HepG2 (cell line): ENCODE data around the gene ESYT3. TPM values are rescaled to one million over a fixed set of nuclear protein-coding genes. Genes with fewer than 3 reads are reported as not detected.
A peak's percentile ranks its signal among the peaks of the same experiment; 100 is the strongest.

Experiments
- DNMT1 ChIP-seq: sonication (generic); formaldehyde crosslinking; IDR thresholded peaks from 2 replicates; pipeline ENCODE4 v1.5.1; 2020; ENCODE audit warnings: mild to moderate bottlenecking, missing genetic modification reagents
- EED ChIP-seq: sonication (generic); formaldehyde crosslinking; IDR thresholded peaks from 2 replicates; pipeline ENCODE4 v1.5.0; 2020; ENCODE audit warnings: mild to moderate bottlenecking, missing genetic modification reagents
- ERF ChIP-seq: IDR thresholded peaks from 2 replicates; pipeline ENCODE4 v1.6.1; 2018; ENCODE audit warnings: missing biosample characterization, missing genetic modification reagents
- FOXJ3 ChIP-seq: sonication (generic); formaldehyde crosslinking; IDR thresholded peaks from 2 replicates; pipeline ENCODE4 v1.4.0; 2020; ENCODE audit warnings: missing genetic modification reagents, mild to moderate bottlenecking, borderline replicate concordance
- GATAD2A ChIP-seq: IDR thresholded peaks from 2 replicates; pipeline ENCODE4 v1.6.1; 2016
- KDM6A ChIP-seq: IDR thresholded peaks from 2 replicates; pipeline ENCODE4 v1.6.1; 2016; ENCODE audit warnings: low read depth
- MED8 ChIP-seq: sonication (generic); formaldehyde crosslinking; IDR thresholded peaks from 2 replicates; pipeline ENCODE4 v1.8.1; 2023; ENCODE audit warnings: mild to moderate bottlenecking, missing genetic modification reagents; ENCODE audit not compliant: insufficient replicate concordance
- NFIB ChIP-seq: sonication (generic); formaldehyde crosslinking; IDR thresholded peaks from 2 replicates; pipeline ENCODE4 v1.9.0; 2021; ENCODE audit warnings: missing genetic modification reagents, mild to moderate bottlenecking, borderline replicate concordance
- POLR2AphosphoS5 ChIP-seq: IDR thresholded peaks from 2 replicates; pipeline ENCODE4 v1.6.1; 2012; ENCODE audit warnings: low read depth, low read length
- SKIL ChIP-seq: sonication (generic); formaldehyde crosslinking; IDR thresholded peaks from 2 replicates; pipeline ENCODE4 v1.8.0; 2022; ENCODE audit warnings: missing genetic modification reagents, mild to moderate bottlenecking, moderate library complexity, borderline replicate concordance
- SMARCC2 ChIP-seq: fragments of 450-650 bp; IDR thresholded peaks from 2 replicates; pipeline ENCODE4 v1.6.1; 2017; ENCODE audit warnings: antibody characterized with exemption, mild to moderate bottlenecking
- SMYD3 ChIP-seq: sonication (generic); formaldehyde crosslinking; IDR thresholded peaks from 2 replicates; pipeline ENCODE4 v1.8.1; 2023; ENCODE audit warnings: mild to moderate bottlenecking, missing genetic modification reagents
- YEATS2 ChIP-seq: sonication (generic); formaldehyde crosslinking; IDR thresholded peaks from 2 replicates; pipeline ENCODE4 v1.4.0; 2020; ENCODE audit warnings: missing genetic modification reagents, borderline replicate concordance
- ZNF468 ChIP-seq: sonication (generic); formaldehyde crosslinking; IDR thresholded peaks from 2 replicates; pipeline ENCODE4 v1.8.0; 2022; ENCODE audit warnings: mild to moderate bottlenecking, moderate library complexity, missing genetic modification reagents
- ZNF484 ChIP-seq: sonication (generic); formaldehyde crosslinking; IDR thresholded peaks from 2 replicates; pipeline ENCODE4 v1.5.1; 2020; ENCODE audit warnings: mild to moderate bottlenecking, low read depth, missing genetic modification reagents, borderline replicate concordance
- ZNF580 ChIP-seq: IDR thresholded peaks from 2 replicates; pipeline ENCODE4 v1.6.1; 2016; ENCODE audit warnings: low read depth, borderline replicate concordance
- ZNF737 ChIP-seq: sonication (generic); formaldehyde crosslinking; IDR thresholded peaks from 2 replicates; pipeline ENCODE4 v1.5.0; 2020; ENCODE audit warnings: missing genetic modification reagents, mild to moderate bottlenecking, borderline replicate concordance
- ZNF792 ChIP-seq: IDR thresholded peaks from 2 replicates; pipeline ENCODE4 v1.6.1; 2016
- ZSCAN29 ChIP-seq: sonication (generic); formaldehyde crosslinking; conservative IDR thresholded peaks from 2 replicates; pipeline ENCODE4 v1.4.0; 2020; ENCODE audit warnings: mild to moderate bottlenecking, missing genetic modification reagents
- ZSCAN30 ChIP-seq: sonication (generic); formaldehyde crosslinking; IDR thresholded peaks from 2 replicates; pipeline ENCODE4 v1.5.0; 2020; ENCODE audit warnings: mild to moderate bottlenecking, missing genetic modification reagents
- polyA plus RNA-seq, 8 experiments: library from polyadenylated mRNA; depleted of rRNA in 3 of 8; stranded (reverse) in 7 of 8; unstranded in 1 of 8; fragments of >200 nt; fragmentation: Illumina TruSeq in 4 of 8; extraction: Trizol in 4 of 8; gene quantifications; 2 replicates each; pipeline versions ENCODE4 v1.2.1 to v1.2.3, GENCODE V29; 2011 to 2016; ENCODE audit warnings: low read depth in 4 of 8, missing spikeins in 1 of 8, mixed read lengths in 1 of 8; ENCODE audit not compliant: insufficient read depth in 1 of 8
- total RNA-seq, 5 experiments: library from RNA; depleted of rRNA; stranded (reverse); fragments of >200 nt; fragmentation: Illumina TruSeq; extraction: Trizol; gene quantifications; 2 replicates each; pipeline ENCODE4 v1.2.3, GENCODE V29; 2016; ENCODE audit warnings: low read depth in 1 of 5
- TF ChIP-seq, protein P1 (sequence below): IDR thresholded peaks from 2 replicates; pipeline ENCODE4 v1.6.1; 2016; ENCODE audit warnings: low read depth
- TF ChIP-seq, protein P2 (sequence below): sonication (generic); formaldehyde crosslinking; IDR thresholded peaks from 2 replicates; pipeline ENCODE4 v1.8.0; 2023; ENCODE audit warnings: mild to moderate bottlenecking, missing genetic modification reagents

The ESYT3 gene
- total and polyA plus RNA-seq, 2 of the 13 experiments (the other 11 are each of a cell fraction or from before 2014, with no cell fraction given): 1.5 to 4.1 TPM

DNA sequence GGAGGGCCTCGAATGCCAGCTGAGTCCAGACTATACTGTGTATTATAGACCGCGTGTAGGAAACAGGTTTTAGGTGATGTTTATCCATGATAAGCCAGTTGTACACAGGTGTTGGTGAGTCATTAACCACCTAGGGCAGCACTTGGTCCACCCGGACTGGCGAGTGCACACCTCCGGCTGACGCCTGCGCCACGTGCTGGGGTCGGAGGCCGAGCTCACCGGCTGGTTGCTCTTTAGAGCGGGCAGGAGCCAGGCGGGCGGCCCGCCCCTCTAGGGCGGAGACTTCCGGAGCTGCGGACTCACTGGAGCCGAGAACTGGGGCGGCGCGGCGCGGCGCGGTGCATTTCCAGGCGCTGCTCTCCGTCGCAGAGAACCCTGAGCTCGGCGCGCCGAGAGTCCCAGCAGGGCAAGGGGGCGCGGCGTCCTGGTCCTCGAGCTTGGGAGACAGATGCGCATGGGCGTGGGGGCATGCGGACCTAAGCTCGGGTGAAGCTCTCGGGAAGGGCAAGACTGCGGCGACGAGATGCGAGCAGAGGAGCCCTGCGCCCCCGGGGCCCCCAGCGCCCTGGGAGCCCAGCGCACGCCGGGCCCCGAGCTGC is at the start of gene ESYT3 (continued):
- TF ChIP-seq SMYD3 (CRISPR knock-in tag) (peak; percentile 97), POLR2AphosphoS5 (peak; percentile 38; the same call in 1 of the 2 replicates), ZNF468 (CRISPR knock-in tag) (no peak), GATAD2A (peak; percentile 55), ZNF737 (CRISPR knock-in tag) (no peak), DNMT1 (peak; percentile 61; the same call in 1 of the 2 replicates), NFIB (0 out of 2 replicates have a peak, but pooled peaks have one; percentile 82), MED8 (CRISPR knock-in tag) (peak; percentile 84), ZNF580 (CRISPR knock-in tag) (peak; percentile 97), ZNF792 (CRISPR knock-in tag) (peak; percentile 88; the same call in 1 of the 2 replicates), ZSCAN30 (CRISPR knock-in tag) (peak; percentile 88), SMARCC2 (no peak), FOXJ3 (CRISPR knock-in tag) (peak; percentile 81), ZSCAN29 (CRISPR knock-in tag) (0 out of 2 replicates have a peak, but pooled peaks have one; percentile 60), ERF (CRISPR knock-in tag) (peak; percentile 85), EED (CRISPR knock-in tag) (peak; percentile 81; the same call in 1 of the 2 replicates), ZNF484 (CRISPR knock-in tag) (no peak), KDM6A (no peak; the same call in 1 of the 2 replicates), YEATS2 (CRISPR knock-in tag) (peak; percentile 78; the same call in 1 of the 2 replicates), SKIL (CRISPR knock-in tag) (peak; percentile 59; the same call in 1 of the 2 replicates)
- TF ChIP-seq, protein P1, sequence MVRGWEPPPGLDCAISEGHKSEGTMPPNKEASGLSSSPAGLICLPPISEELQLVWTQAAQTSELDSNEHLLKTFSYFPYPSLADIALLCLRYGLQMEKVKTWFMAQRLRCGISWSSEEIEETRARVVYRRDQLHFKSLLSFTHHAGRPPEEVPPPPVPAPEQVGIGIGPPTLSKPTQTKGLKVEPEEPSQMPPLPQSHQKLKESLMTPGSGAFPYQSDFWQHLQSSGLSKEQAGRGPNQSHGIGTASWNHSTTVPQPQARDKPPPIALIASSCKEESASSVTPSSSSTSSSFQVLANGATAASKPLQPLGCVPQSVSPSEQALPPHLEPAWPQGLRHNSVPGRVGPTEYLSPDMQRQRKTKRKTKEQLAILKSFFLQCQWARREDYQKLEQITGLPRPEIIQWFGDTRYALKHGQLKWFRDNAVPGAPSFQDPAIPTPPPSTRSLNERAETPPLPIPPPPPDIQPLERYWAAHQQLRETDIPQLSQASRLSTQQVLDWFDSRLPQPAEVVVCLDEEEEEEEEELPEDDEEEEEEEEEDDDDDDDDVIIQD (CRISPR knock-in tag): peak; percentile 22; the same call in 1 of the 2 replicates
- TF ChIP-seq, protein P2, sequence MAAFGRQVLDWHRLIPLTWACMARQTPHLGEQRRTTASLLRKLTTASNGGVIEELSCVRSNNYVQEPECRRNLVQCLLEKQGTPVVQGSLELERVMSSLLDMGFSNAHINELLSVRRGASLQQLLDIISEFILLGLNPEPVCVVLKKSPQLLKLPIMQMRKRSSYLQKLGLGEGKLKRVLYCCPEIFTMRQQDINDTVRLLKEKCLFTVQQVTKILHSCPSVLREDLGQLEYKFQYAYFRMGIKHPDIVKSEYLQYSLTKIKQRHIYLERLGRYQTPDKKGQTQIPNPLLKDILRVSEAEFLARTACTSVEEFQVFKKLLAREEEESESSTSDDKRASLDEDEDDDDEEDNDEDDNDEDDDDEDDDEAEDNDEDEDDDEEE (CRISPR knock-in tag): peak; percentile 95
